ENCODE data around the gene TBX18. TPM values are rescaled to one million over a fixed set of nuclear protein-coding genes. Genes with fewer than 3 reads are reported as not detected.

Gene TBX18
- total RNA-seq, 2 donors from 2014 or later = not detected

DNA sequence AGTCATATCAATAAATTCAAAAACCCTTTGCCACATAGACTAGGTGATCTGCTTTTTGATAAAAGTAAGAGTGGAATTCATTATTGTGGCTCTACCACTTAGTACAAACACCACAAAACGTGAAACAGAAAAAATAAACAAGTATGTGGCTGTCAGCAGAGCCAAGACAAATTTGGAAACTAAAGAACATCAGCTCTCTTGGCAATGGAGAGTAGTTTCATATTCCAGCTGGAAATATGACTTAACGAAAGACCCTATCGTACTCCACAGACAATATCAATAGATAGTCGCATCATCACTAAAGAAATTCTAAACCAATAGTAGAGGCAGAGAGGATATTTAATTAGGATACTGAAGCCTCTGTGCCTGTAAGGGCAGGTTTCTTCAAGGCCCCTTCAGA, 20.8 kb downstream of the TBX18 start:
- Mint-ChIP-seq H3K27ac (no peak overlapping the region), H3K36me3 (ENCODE audit: low read depth) (no peaks in the 10 kb centered on the region), H3K27me3 (no peaks in the 10 kb centered on the region), H3K4me3 (no peak overlapping the region), H3K4me1 (no peaks in the 10 kb centered on the region), H3K9me3 (no peaks in the 10 kb centered on the region)
- ATAC-seq (replicated peaks) = no peak

DNA sequence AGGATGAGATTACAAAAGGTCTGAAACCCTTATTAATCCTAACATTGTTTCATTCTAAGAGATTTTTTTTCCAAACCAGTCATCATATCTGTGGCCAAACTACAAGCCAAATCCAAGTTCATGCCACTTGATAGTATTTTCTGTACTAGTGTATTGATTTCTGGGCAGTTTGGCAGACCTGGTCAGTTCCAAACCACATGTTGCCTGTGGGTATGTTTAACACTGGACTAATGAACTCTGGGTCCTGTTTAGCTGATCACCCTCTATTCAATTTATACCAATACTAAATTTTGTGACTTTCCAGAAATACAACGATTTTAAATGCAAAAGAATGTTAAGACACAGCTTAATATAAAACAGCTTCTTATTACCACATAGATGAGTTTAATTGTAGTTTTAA, 24.0 kb downstream of the TBX18 start:
- H3K36me3 Mint-ChIP-seq (ENCODE audit: low read depth) = no peaks in the 10 kb centered on the region
- H3K4me3 Mint-ChIP-seq = no peak overlapping the region
- H3K27me3 Mint-ChIP-seq = no peaks in the 10 kb centered on the region
- no peak overlapping the region for H3K27ac Mint-ChIP-seq
- H3K4me1 Mint-ChIP-seq = no peaks in the 10 kb centered on the region
- H3K9me3 Mint-ChIP-seq = peaks cover 3% of the 10 kb centered on the region
- no peak for ATAC-seq (replicated peaks)

DNA sequence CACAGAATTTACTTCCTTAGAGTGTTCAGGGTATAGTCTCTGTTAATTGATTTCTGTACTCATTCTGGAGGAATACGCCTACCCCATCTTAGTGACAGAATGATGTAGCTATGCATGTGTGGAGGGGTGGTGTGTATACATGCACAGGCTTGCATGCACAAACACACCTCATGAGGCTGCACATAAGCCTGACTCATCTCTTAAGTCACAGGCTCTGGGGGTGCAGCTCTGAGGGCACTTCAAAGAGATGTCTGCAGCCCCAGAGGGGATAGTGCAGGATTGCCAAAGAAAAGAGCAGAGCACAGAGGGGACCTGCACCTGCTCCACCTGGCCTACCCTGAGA, 24.6 kb downstream of the TBX18 start:
- ATAC-seq (replicated peaks) = no peak
- no peak overlapping the region for H3K4me3 Mint-ChIP-seq
- no peak overlapping the region for H3K27ac Mint-ChIP-seq
- no peaks in the 10 kb centered on the region for H3K27me3 Mint-ChIP-seq
- no peaks in the 10 kb centered on the region for H3K4me1 Mint-ChIP-seq
- no peaks in the 10 kb centered on the region for H3K36me3 Mint-ChIP-seq (ENCODE audit: low read depth)
- peaks cover 3% of the 10 kb centered on the region for H3K9me3 Mint-ChIP-seq

DNA sequence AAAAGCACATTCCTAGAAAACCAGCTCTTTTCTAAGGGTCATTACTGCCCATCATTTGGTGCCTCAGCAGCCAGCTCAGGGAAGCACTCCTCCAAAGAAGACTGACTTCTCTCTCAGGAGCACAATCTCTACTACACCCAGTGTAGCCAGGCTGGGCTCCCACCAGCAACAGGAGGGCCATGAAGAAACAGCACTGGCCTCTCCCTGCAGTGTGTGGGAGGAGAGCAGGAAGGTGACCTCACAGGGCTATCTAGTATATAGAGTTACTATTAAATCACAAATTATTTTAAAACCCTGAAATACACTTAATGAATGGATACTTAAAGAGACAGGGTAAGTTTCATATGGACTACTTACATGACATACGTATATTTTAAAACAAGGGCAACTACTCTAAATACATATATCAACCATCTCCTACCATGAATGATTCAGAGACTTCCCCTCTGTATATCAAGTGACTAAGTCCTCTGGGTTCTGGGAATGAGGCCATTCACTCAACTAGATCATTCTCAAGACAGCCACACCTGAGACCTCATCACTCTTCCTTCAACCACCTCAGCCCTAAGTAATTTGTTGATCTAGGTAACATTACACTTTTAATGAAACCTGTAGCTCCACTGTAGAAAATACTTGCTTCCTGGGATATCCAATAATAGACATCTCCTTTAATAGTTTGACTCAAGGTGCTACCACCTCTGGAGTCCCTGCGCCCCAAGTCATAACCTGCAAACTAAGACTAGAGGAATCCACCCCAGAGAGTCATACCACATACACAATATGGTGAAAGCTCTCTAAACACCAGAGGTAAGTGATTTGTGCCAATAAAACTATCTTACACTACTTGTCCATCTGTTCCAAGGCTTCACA, 25.2 kb downstream of the TBX18 start:
- Mint-ChIP-seq H3K27ac (no peak overlapping the region), H3K4me3 (no peak overlapping the region), H3K36me3 (ENCODE audit: low read depth) (no peaks in the 10 kb centered on the region), H3K27me3 (no peaks in the 10 kb centered on the region), H3K9me3 (peaks cover 3% of the 10 kb centered on the region), H3K4me1 (no peaks in the 10 kb centered on the region)
- no peak for ATAC-seq (replicated peaks)

DNA sequence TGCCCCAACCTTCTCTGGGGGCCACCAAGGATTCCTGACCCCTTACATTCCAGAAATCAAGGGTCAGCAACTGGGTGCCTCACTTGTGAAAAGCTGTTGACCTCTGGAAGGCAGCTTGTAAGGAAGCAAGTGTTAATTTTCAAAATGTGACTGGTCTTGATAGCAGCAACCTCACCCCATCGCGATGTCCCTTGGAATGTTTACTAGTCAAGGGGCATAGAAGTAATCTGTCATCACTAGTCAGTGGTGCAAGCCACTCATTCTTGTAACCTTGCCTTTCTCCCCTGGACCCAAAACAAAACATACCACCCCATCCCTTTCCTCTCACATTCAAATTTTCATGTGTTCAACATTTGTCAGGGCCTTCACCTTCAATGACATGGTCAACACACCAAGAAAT, 30.5 kb downstream of the TBX18 start:
- H3K36me3 Mint-ChIP-seq (ENCODE audit: low read depth) = no peaks in the 10 kb centered on the region
- no peak overlapping the region for H3K27ac Mint-ChIP-seq
- peaks cover 3% of the 10 kb centered on the region for H3K9me3 Mint-ChIP-seq
- no peak for ATAC-seq (replicated peaks)
- no peaks in the 10 kb centered on the region for H3K27me3 Mint-ChIP-seq
- H3K4me3 Mint-ChIP-seq = no peak overlapping the region
- H3K4me1 Mint-ChIP-seq = no peaks in the 10 kb centered on the region

DNA sequence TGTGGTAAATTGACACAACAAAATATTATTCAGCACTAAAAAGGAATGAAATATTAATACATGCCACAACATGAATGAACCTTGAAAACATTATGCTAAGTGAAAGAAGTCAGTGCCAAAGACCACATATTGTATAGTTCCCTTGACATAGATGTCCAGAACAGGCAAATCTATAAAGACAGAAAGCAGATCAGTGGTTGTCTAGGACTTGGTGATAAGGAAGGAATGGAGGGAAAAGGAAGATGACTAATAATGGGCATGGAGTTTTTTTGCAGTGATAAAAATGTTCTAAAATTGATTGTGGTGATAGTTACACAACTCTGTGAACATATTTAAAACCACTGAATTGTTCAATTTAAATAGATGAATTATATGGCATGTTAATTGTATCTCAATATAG, 32.5 kb downstream of the TBX18 start:
- Mint-ChIP-seq H3K9me3 (peaks cover 1% of the 10 kb centered on the region), H3K4me3 (no peak overlapping the region), H3K27me3 (no peaks in the 10 kb centered on the region), H3K36me3 (ENCODE audit: low read depth) (no peaks in the 10 kb centered on the region), H3K4me1 (no peaks in the 10 kb centered on the region), H3K27ac (no peak overlapping the region)
- ATAC-seq (replicated peaks) = no peak

DNA sequence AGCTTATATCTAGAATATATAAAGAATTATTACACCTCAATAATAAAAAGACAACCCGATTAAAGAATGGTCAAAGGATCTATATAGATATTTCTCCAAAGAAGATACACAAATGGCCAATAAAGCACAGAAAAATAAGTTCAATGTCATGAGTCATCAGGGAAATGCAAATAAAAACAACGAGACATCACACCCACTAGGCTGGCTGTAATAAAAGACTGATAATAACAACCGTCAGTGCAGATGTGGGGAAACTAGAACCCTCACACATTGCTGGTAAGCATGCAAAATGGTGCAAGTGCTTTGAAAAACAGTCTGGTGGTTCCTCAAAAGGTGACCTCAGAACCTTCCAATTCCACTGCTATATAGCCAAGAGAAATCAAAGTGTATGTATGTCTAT, 33.0 kb downstream of the TBX18 start:
- Mint-ChIP-seq H3K4me3 (no peak overlapping the region), H3K36me3 (ENCODE audit: low read depth) (no peaks in the 10 kb centered on the region), H3K9me3 (no peaks in the 10 kb centered on the region), H3K27ac (no peak overlapping the region), H3K4me1 (no peaks in the 10 kb centered on the region), H3K27me3 (no peaks in the 10 kb centered on the region)
- no peak for ATAC-seq (replicated peaks)

DNA sequence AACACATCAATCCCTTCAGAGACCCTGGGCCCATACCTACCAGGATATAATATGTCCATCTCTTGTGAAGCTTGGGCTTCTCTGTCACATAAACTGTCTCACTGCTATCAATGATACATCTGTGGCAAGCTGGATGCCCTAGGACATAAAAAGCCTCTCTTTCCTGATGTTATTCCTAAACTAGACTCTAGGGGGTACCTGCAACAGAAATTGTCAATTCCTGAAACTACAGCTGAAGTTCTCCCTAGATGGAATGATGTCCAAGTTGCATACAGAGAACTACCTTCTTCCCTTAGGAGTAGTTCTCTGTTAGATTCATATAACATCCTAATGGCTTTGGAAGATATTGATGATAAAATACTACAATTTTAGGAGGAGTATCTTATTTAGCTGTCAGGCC, 35.8 kb downstream of the TBX18 start:
- Mint-ChIP-seq H3K27ac (no peak overlapping the region), H3K27me3 (no peaks in the 10 kb centered on the region), H3K4me3 (no peak overlapping the region), H3K9me3 (no peaks in the 10 kb centered on the region), H3K4me1 (no peaks in the 10 kb centered on the region), H3K36me3 (ENCODE audit: low read depth) (no peaks in the 10 kb centered on the region)
- no peak for ATAC-seq (replicated peaks)

DNA sequence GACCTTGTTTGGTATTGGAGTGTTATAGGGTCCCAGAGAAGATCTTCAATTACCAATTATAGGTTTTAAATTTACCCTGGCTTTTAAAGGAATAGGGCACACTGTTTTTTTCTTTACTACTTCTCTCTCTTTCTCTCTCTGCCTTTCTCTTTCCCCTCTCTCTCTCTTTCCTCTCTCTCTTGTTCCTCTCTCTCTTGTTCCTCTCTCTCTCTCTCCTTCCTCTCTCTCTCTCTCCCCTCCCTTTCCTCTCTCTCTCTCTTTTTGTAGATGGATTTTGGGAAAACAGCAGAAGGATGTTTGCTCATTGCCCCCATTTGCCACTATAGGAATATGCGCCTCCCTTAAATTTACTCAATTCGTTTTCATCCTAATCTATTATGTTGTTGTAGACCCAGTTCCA, 45.2 kb downstream of the TBX18 start:
- no peak for ATAC-seq (replicated peaks)
- Mint-ChIP-seq H3K9me3 (peaks cover 8% of the 10 kb centered on the region), H3K36me3 (ENCODE audit: low read depth) (no peaks in the 10 kb centered on the region), H3K27ac (no peak overlapping the region), H3K4me1 (no peaks in the 10 kb centered on the region), H3K27me3 (peaks cover 4% of the 10 kb centered on the region), H3K4me3 (no peak overlapping the region)

DNA sequence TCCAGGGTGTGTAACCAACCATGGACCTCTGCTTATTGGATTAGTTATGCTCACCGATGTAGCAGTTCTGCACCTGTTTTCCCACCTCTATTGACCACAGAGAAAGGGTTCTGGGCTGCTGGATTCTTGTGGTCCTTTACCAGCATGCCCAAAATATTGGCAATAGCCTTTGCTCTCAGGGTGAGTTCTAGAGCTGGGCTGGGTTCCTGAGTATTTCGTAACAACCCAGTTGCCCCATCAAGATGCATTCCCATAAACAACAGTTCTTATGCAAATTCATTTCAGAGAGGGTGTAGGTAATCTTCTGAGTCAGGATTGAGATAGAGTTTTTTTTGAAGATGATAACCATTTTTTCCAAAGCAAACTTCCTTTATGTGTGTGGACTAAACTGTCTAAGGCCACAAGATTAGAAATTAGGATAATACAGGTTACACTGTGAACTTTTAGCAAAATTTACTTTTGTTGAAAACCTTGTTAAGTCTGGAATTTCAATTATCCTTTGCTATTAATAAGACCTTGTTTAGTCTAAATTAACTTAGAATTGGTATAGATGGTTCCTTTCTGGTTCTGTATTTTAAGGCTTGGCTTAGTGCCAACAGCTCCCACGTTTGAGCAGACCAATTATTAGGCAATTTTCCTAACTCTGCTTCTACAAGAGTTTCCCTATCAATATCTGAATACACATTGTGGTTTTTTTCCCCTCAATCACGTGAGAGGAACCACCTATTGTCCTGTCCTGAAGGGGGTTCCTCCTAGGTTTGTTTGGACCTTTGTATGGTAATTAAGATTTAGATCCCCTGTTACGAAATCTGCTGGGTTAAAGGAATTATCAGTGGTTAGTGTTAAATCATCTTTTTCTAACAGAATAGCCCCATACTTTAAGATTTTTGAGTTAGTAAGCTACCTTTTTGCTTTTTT, 46.1 kb downstream of the TBX18 start:
- ATAC-seq (replicated peaks) = no peak
- Mint-ChIP-seq H3K4me3 (no peak overlapping the region), H3K9me3 (peaks cover 8% of the 10 kb centered on the region), H3K4me1 (no peaks in the 10 kb centered on the region), H3K27me3 (peaks cover 4% of the 10 kb centered on the region), H3K27ac (no peak overlapping the region), H3K36me3 (ENCODE audit: low read depth) (no peaks in the 10 kb centered on the region)

DNA sequence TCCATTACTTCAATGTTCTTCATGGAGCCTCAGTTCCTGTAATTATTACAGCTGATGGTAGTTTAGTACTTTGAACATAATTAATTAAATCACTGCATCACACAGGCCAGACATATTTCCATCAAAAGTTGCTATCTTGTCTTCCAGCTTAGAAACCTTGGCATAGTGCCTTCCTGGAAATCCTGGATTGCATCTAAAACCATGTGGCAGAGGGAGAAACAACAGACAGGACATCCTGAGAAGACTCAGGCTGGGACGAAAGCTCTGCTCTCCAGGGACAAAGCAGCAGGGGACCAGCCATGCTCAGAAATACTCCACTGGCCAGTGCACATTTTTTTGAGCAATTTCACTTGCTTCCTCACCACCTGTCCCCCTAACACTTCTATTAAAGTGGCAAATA, 55.3 kb downstream of the TBX18 start:
- ATAC-seq (replicated peaks) = no peak
- no peaks in the 10 kb centered on the region for H3K4me1 Mint-ChIP-seq
- H3K4me3 Mint-ChIP-seq = no peak overlapping the region
- H3K9me3 Mint-ChIP-seq = peaks cover 3% of the 10 kb centered on the region
- no peaks in the 10 kb centered on the region for H3K27me3 Mint-ChIP-seq
- H3K27ac Mint-ChIP-seq = no peak overlapping the region
- H3K36me3 Mint-ChIP-seq (ENCODE audit: low read depth) = no peaks in the 10 kb centered on the region

DNA sequence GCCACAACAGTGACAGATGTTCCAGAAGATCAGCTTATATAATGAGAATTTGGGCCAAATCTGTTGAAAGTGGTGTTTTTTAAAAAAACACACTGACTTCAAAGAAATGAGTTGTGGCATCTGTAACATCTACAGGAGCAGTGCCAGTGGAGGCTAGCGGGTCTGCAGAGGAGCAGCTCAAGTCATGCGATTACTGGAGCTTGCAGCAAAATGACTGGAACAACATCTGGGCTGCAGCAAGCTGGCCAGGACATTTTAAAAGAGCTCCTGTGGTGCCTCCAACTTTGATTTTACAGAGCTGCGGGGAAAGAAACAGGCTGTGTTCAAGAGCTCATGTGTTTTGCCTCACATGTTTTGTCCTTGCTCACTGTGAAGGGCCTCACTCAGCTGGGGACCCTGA, 57.2 kb downstream of the TBX18 start:
- Mint-ChIP-seq H3K27ac (no peak overlapping the region), H3K27me3 (no peaks in the 10 kb centered on the region)

DNA sequence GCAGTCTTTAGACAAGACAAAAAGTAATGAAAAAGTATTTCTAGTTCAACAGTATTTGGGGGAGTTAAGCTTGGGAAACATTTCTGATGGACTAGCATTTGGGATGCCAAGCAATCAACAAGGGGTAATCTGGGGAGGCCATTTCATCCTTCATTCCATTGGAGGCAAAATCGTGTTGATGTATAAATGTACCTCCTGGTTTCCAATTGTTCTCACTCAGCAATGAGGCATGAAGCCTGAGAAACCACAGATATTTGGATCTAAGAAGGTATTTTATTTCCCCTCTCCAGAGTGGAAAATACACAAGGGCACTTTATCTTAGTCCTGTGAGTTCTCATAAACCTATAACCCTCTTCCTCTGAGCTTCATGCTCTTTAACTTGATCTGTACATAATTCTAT, 68.2 kb downstream of the TBX18 start:
- no peak for ATAC-seq (replicated peaks)
- Mint-ChIP-seq H3K4me3 (no peak overlapping the region), H3K36me3 (ENCODE audit: low read depth) (no peaks in the 10 kb centered on the region), H3K4me1 (no peaks in the 10 kb centered on the region), H3K27me3 (no peaks in the 10 kb centered on the region), H3K27ac (no peak overlapping the region), H3K9me3 (peaks cover 9% of the 10 kb centered on the region)

More for the DNA sequence above, 57.2 kb downstream of the TBX18 start:
- Mint-ChIP-seq H3K9me3 (peaks cover 3% of the 10 kb centered on the region), H3K4me1 (no peaks in the 10 kb centered on the region), H3K4me3 (no peak overlapping the region), H3K36me3 (ENCODE audit: low read depth) (no peaks in the 10 kb centered on the region)
- no peak for ATAC-seq (replicated peaks)

DNA sequence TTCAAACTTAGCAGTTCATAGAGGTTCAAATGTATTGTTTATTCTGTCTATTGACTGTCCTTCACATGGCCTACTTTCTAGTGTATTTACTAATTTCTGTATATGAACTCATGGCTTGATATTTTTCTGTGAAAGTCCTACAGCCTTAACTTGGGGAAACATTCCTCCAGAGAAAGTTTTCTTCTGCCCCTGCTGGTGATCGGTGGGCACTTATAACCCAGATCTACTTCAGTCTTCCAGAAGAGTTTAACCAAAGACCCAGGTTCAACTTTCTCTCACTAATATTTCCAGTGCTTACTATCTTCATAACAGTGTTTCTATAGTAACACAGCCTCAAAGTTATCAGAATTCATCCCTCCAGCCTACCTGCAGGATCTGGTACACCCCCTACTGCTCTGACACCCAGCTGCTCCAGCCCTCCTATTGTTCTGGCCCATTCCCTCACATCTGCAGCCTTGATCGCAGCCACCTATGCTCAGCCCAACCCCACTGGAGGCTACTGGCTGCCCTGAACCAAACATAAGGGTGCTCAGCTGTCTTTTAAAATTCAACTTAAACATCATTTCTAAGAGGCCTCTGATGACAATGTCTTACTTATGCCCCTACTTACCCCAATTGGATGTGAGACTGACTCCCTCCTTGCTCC, 72.3 kb downstream of the TBX18 start:
- Mint-ChIP-seq H3K36me3 (ENCODE audit: low read depth) (no peaks in the 10 kb centered on the region), H3K4me1 (no peaks in the 10 kb centered on the region), H3K27ac (no peak overlapping the region), H3K9me3 (no peaks in the 10 kb centered on the region), H3K4me3 (no peak overlapping the region), H3K27me3 (no peaks in the 10 kb centered on the region)
- no peak for ATAC-seq (replicated peaks)
